B cell (primary cell): ENCODE measurements around the gene TMEM120A. TPM values are rescaled to one million over a fixed set of nuclear protein-coding genes. Genes with fewer than 3 reads are reported as not detected.

Experiments
- ATAC-seq: fragments of 200-7000 bp; cut with Tn5 transposase; one replicate; pipeline ENCODE4 v1.10.0; 2021; ENCODE audit warnings: low read depth, mild to moderate bottlenecking, moderate number of reproducible peaks, moderate library complexity
- CTCF ChIA-PET: fragments of 350-600 bp; sonication (Branson Sonifier 250); formaldehyde crosslinking; loops from one replicate; lab custom pipeline; 2021; ENCODE audit warnings: antibody characterized with exemption, inconsistent platforms; lab: Charles Lee
- POLR2A ChIA-PET: fragments of 350-600 bp; sonication (Branson Sonifier 250); formaldehyde crosslinking; loops from one replicate; lab custom pipeline; 2021; ENCODE audit warnings: antibody characterized with exemption; lab: Charles Lee
- DNase-seq: peaks from one replicate; pipeline ENCODE4 v3.0.0; 2013
- H2AFZ ChIP-seq: 2 replicates; pipeline ENCODE4 v1.6.1; 2012; ENCODE audit warnings: mild to moderate bottlenecking, low read depth, low read length; ENCODE audit not compliant: insufficient read depth, poor library complexity, severe bottlenecking
- H3K27ac ChIP-seq, 2 donors: 1 replicate in 1 of 2; 2 replicates in 1 of 2; pipeline ENCODE4 v1.5.1; 2012 to 2013; ENCODE audit warnings: low read length in 2 of 2, mild to moderate bottlenecking in 2 of 2, moderate library complexity in 1 of 2
- H3K27me3 ChIP-seq, 4 experiments: fragments of 200-600 bp in 1 of 4; sonication (generic) in 1 of 4; replicated peaks in 1 of 4; 1 replicate in 2 of 4; 2 replicates in 2 of 4; pipeline versions ENCODE4 v1.6.1 to v1.7.0; 2013 to 2016; ENCODE audit warnings: low read length in 3 of 4, mild to moderate bottlenecking in 2 of 4, mixed read lengths in 1 of 4, moderate library complexity in 1 of 4; ENCODE audit not compliant: insufficient read depth in 4 of 4, control insufficient read depth in 3 of 4; ENCODE audit errors: control extremely low read depth in 1 of 4
- H3K36me3 ChIP-seq, 2 experiments: replicated peaks in 1 of 2; 1 replicate in 1 of 2; 2 replicates in 1 of 2; pipeline versions ENCODE4 v1.6.1 to v1.7.1; 2013; ENCODE audit warnings: low read length in 1 of 2; ENCODE audit not compliant: insufficient read depth in 2 of 2, control insufficient read depth in 1 of 2; ENCODE audit errors: control extremely low read depth in 1 of 2, extremely low read depth in 1 of 2
- H3K4me1 ChIP-seq, 2 donors: fragments of 200-600 bp in 1 of 2; sonication (generic) in 1 of 2; 1 replicate in 1 of 2; 2 replicates in 1 of 2; pipeline versions ENCODE4 v1.5.1 to v1.6.1; 2013 to 2017; ENCODE audit warnings: low read length in 2 of 2; ENCODE audit not compliant: control insufficient read depth in 2 of 2, insufficient read depth in 2 of 2
- H3K4me2 ChIP-seq: replicated peaks from 2 replicates; pipeline ENCODE3; 2012; ENCODE audit warnings: mild to moderate bottlenecking, low read depth, low read length; ENCODE audit not compliant: poor library complexity, severe bottlenecking
- H3K4me3 ChIP-seq, 5 experiments: fragments of 200-600 bp in 1 of 5; sonication (generic) in 1 of 5; 1 replicate in 3 of 5; 2 replicates in 2 of 5; pipeline versions ENCODE4 v1.5.1 to v1.7.0; 2011 to 2016; ENCODE audit warnings: low read length in 4 of 5, mild to moderate bottlenecking in 4 of 5, low read depth in 2 of 5, control low read depth in 1 of 5, moderate library complexity in 1 of 5; ENCODE audit not compliant: insufficient read depth in 1 of 5; ENCODE audit errors: control extremely low read depth in 1 of 5, extremely low read depth in 1 of 5
- H3K79me2 ChIP-seq: fragments of 200-600 bp; sonication (generic); one replicate; pipeline ENCODE4 v1.6.0; 2016; ENCODE audit warnings: low read length; ENCODE audit not compliant: control insufficient read depth, insufficient read depth
- H3K9ac ChIP-seq: fragments of 200-600 bp; sonication (generic); 2 replicates; pipeline ENCODE4 v1.6.1; 2017; ENCODE audit warnings: mild to moderate bottlenecking, low read length, moderate library complexity
- H3K9me3 ChIP-seq, 3 donors: one replicate each; pipeline versions ENCODE4 v1.6.1 to v1.7.1; 2013; ENCODE audit warnings: low read length in 2 of 3; ENCODE audit not compliant: control insufficient read depth in 2 of 3, insufficient read depth in 1 of 3; ENCODE audit errors: control extremely low read depth in 1 of 3
- H4K20me1 ChIP-seq: 2 replicates; pipeline ENCODE4 v1.6.0; 2012; ENCODE audit warnings: mild to moderate bottlenecking, low read length; ENCODE audit not compliant: insufficient read depth, control insufficient read depth, poor library complexity, severe bottlenecking
- H3K27ac Mint-ChIP-seq: one replicate; pipeline ENCODE4 v1.8.0; 2021; ENCODE audit warnings: mixed read lengths
- H3K27me3 Mint-ChIP-seq: one replicate; pipeline ENCODE4 v1.8.0; 2021; ENCODE audit warnings: mixed read lengths
- H3K4me1 Mint-ChIP-seq: one replicate; pipeline ENCODE4 v1.8.0; 2021; ENCODE audit warnings: mixed read lengths
- H3K4me3 Mint-ChIP-seq: one replicate; pipeline ENCODE4 v1.8.0; 2021; ENCODE audit warnings: mixed read lengths
- H3K9me3 Mint-ChIP-seq: one replicate; pipeline ENCODE4 v1.8.0; 2022; ENCODE audit warnings: mixed read lengths; ENCODE audit not compliant: insufficient read depth
- CTCF ChIP-seq: fragments of 200-600 bp; IDR thresholded peaks from one replicate; pipeline ENCODE4 v1.8.0; 2022; ENCODE audit warnings: antibody characterized with exemption, mild to moderate bottlenecking
- EZH2 ChIP-seq: IDR thresholded peaks from 2 replicates; pipeline ENCODE4 v1.6.1; 2012; ENCODE audit warnings: borderline replicate concordance, low read depth, mild to moderate bottlenecking, moderate library complexity, low read length; ENCODE audit not compliant: insufficient read depth, poor library complexity, severe bottlenecking
- WGBS: methylation state at CpG from one replicate; pipeline ENCODE4 v1.1.5; 2013; ENCODE audit warnings: missing lambda C conversion rate; ENCODE audit not compliant: insufficient coverage; 5-methylcytosine and 5-hydroxymethylcytosine counted together
- intact Hi-C: fragments of 100-400 bp; cut with micrococcal nuclease; formaldehyde crosslinking; loops from one replicate; pipeline ENCODE4 v1.10.0; 2022
- polyA plus RNA-seq: library from polyadenylated mRNA; depleted of rRNA; stranded (reverse); fragments of >200 nt; gene quantifications from 2 replicates; pipeline ENCODE4 v1.2.3, GENCODE V29; 2012
- total RNA-seq, 2 donors: library from RNA; stranded (reverse); fragments of 120-200 nt in 1 of 2; gene quantifications; 1 replicate in 1 of 2; 2 replicates in 1 of 2; pipeline versions ENCODE4 v1.2.3 to v1.2.4, GENCODE V29; 2013 to 2022

Gene TMEM120A
- total and polyA plus RNA-seq, 2 donors (not counting 1 experiment from before 2014, with no cell fraction given) = 39.0 to 49.3 TPM

DNA sequence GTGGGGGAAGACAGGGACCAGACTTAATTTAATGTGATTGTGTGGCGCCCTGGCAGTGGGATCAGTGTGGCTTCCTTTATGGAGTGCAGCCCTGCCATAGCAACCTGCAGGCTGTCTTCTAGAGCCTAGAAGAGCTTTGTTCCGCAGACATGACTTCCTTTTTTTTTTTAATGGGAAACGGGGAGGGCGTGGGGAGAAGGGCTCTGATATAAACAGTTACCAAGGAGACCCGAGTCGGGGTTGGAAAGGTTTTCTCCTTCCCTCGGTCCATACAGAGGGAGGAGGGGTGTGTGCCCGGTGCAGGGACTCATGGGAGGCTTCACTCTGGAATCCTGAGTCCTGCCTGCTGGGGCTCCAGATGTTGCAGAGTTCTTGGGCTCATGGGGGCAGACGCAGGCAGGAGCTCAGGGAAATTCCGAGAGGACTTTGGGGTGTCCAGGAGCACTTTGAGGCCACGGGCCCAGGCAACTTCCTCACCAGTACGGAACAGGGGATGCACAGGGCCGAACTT is 26.9 kb downstream of the TMEM120A start:
- H3K4me1 Mint-ChIP-seq = no peaks in the 10 kb centered on the region
- H3K9ac ChIP-seq = no peak overlapping the region
- CTCF ChIA-PET = no interaction called here
- no peak overlapping the region for H3K4me3 ChIP-seq
- H3K27ac ChIP-seq = no peak overlapping the region
- H4K20me1 ChIP-seq = no peaks in the 10 kb centered on the region
- H3K9me3 Mint-ChIP-seq = no peaks in the 10 kb centered on the region
- no peak overlapping the region for H2AFZ ChIP-seq
- intact Hi-C loops = no loop called here
- H3K36me3 ChIP-seq = peaks cover 0 to 14% of the 10 kb centered on the region in 2 experiments
- H3K9me3 ChIP-seq = no peaks in the 10 kb centered on the region
- WGBS = 49% methylated on average over 12 of the region's 13 CpGs
- H3K27me3 ChIP-seq = no peaks in the 10 kb centered on the region
- POLR2A ChIA-PET = no interaction called here
- no peak overlapping the region for H3K27ac Mint-ChIP-seq
- ATAC-seq (no peak), DNase-seq (no peak)
- no peak overlapping the region for H3K4me2 ChIP-seq
- H3K27me3 Mint-ChIP-seq = no peaks in the 10 kb centered on the region
- H3K4me1 ChIP-seq = no peaks in the 10 kb centered on the region
- H3K79me2 ChIP-seq = no peaks in the 10 kb centered on the region
- TF ChIP-seq EZH2 = no peak
- TF ChIP-seq CTCF = no peak
- no peak overlapping the region for H3K4me3 Mint-ChIP-seq

DNA sequence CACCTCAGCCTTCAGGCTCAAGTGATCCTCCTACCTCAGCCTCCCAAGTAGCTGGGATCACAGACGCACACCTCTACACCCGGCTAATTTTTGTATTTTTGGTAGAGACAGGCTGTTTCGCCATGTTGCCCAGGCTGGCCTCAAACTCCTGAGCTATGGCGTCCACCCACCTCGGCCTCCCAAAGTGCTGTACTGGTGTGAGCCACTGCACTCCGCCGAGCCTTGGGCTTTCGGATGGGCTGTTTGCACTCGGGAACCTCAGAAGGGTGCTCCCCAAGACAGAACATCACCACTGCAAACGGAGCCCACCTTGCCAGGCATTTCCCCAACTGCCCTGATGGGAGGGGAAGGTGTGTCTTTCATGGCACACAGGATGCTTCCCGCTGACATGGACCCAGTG is 27.3 kb downstream of the TMEM120A start:
- H3K27me3 ChIP-seq = no peaks in the 10 kb centered on the region
- no peak for DNase-seq
- no peak overlapping the region for H3K4me3 Mint-ChIP-seq
- no peaks in the 10 kb centered on the region for H3K79me2 ChIP-seq
- no peaks in the 10 kb centered on the region for H3K9me3 ChIP-seq
- no peak overlapping the region for H3K9ac ChIP-seq
- H3K4me3 ChIP-seq = no peak overlapping the region
- H3K27me3 Mint-ChIP-seq = no peaks in the 10 kb centered on the region
- no peaks in the 10 kb centered on the region for H3K4me1 ChIP-seq
- no peaks in the 10 kb centered on the region for H3K9me3 Mint-ChIP-seq
- peaks cover 0 to 10% of the 10 kb centered on the region in 2 experiments for H3K36me3 ChIP-seq
- H3K27ac Mint-ChIP-seq = no peak overlapping the region
- no peak overlapping the region for H3K27ac ChIP-seq
- ChIA-PET CTCF (no interaction called here), POLR2A (no interaction called here)
- no peak overlapping the region for H2AFZ ChIP-seq
- no peak overlapping the region for H3K4me2 ChIP-seq
- no peaks in the 10 kb centered on the region for H3K4me1 Mint-ChIP-seq
- intact Hi-C loops = no loop called here
- no peaks in the 10 kb centered on the region for H4K20me1 ChIP-seq
- 91% methylated on average over 7 of the region's 11 CpGs for WGBS
- ATAC-seq = no peak
- TF ChIP-seq EZH2 = no peak
- no peak for TF ChIP-seq CTCF
